ENCODE data around the gene MED26. TPM values are rescaled to one million over a fixed set of nuclear protein-coding genes. Genes with fewer than 3 reads are reported as not detected.

The MED26 gene
- total RNA-seq, 2 experiments from 2014 or later: 11.3 to 11.9 TPM

DNA sequence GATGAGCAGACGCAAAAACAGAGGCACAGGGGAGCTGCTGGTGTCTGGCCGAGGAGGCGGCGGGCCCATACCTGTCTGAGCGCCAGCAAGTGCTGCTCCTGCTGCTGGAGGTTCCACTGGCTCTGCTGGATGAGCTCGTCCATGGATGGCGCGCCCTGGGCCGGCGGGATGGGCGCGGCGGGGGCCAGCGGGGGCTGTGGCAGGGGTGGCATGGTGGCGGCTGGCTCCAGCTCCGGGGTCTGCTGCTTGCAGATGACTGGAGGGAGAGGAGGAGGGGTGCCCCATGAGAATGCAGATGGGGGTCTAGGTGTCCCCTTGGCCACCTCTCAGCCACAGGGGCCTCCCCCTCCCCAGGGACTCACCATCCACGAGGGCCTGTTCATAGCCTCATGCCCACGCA is 92.6 kb downstream of the MED26 start:
- H3K27me3 Mint-ChIP-seq (ENCODE audit: low read depth): no peaks in the 10 kb centered on the region
- H3K27ac Mint-ChIP-seq: no peak overlapping the region
- CTCF ChIA-PET: interaction anchor here (1.2 kb wide), 1 partner anchor 92 kb away, joined by 3 read pairs; no protein-coding TSS in a partner anchor
- H3K36me3 Mint-ChIP-seq (ENCODE audit: low read depth): peaks cover 45% of the 10 kb centered on the region
- DNase-seq: no peak
- H3K4me3 Mint-ChIP-seq: no peak overlapping the region
- H3K9me3 Mint-ChIP-seq: no peaks in the 10 kb centered on the region
- peaks cover 27% of the 10 kb centered on the region for H3K4me1 Mint-ChIP-seq (ENCODE audit: low read depth)
- intact Hi-C loops (cut with micrococcal nuclease): no loop called here

DNA sequence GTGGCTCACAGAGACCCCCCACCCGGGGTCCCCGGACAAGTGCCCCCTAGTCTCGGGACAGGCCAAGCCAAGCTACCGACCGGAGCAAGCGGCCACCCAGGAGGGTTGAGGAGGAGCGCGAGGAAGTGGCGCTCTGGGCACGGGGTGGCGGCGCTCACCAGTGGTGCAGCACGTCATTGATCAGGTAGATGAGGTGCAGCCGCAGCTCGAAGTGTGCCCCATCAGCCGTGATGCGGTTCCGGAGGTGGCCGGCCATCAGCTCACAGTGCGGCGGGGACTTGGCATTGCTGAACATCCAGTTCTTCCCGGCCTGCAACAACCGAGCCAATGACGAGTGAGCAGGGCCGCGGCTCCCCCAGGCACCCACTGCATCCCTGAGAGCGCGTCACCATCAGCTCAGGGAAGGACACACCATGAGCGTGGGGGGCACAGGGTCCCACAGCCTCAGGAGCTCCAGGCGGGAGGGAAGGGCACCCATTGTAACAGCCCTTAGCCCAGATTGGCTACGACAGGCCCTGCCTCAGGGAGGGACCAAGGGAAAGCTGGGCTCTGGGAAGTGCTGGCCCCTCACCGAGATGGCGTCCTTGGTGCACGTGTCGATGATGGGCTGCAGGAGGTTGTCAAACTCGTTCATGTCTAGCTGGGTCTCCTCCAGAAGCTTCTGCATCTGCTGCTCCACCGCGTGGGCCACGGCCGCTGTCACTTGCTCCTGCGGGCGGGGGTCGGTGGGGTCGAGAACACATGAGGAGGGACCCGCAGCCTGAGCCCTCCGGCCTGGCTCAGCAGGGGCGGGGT is 95.4 kb downstream of the MED26 start:
- Mint-ChIP-seq H3K27ac (no peak overlapping the region), H3K9me3 (no peaks in the 10 kb centered on the region), H3K4me1 (ENCODE audit: low read depth) (peaks cover 5% of the 10 kb centered on the region), H3K4me3 (no peak overlapping the region), H3K36me3 (ENCODE audit: low read depth) (peaks cover 35% of the 10 kb centered on the region), H3K27me3 (ENCODE audit: low read depth) (no peaks in the 10 kb centered on the region)
- intact Hi-C loops (cut with micrococcal nuclease): no loop called here
- CTCF ChIA-PET: no interaction called here
- no peak for DNase-seq

DNA sequence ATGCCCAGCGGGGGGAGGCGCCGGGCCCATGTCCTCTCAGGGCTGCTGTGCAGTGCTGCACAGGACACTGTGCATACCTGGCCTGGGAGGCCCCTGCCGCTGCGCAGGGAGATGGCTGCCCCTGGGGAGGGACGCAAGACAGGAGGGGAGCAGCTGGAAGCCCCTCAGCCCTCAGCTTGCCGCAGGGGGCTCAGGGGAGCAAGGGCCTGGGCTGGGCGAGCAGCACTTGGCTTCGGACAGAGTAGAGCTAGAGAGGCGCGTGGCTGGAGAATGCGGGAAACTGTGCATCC is 96.7 kb downstream of the MED26 start:
- H3K4me1 Mint-ChIP-seq (ENCODE audit: low read depth): no peaks in the 10 kb centered on the region
- CTCF ChIA-PET: no interaction called here
- H3K27me3 Mint-ChIP-seq (ENCODE audit: low read depth): no peaks in the 10 kb centered on the region
- H3K36me3 Mint-ChIP-seq (ENCODE audit: low read depth): peaks cover 30% of the 10 kb centered on the region
- no peak for DNase-seq
- intact Hi-C loops (cut with micrococcal nuclease): no loop called here
- no peaks in the 10 kb centered on the region for H3K9me3 Mint-ChIP-seq
- no peak overlapping the region for H3K4me3 Mint-ChIP-seq
- no peak overlapping the region for H3K27ac Mint-ChIP-seq

DNA sequence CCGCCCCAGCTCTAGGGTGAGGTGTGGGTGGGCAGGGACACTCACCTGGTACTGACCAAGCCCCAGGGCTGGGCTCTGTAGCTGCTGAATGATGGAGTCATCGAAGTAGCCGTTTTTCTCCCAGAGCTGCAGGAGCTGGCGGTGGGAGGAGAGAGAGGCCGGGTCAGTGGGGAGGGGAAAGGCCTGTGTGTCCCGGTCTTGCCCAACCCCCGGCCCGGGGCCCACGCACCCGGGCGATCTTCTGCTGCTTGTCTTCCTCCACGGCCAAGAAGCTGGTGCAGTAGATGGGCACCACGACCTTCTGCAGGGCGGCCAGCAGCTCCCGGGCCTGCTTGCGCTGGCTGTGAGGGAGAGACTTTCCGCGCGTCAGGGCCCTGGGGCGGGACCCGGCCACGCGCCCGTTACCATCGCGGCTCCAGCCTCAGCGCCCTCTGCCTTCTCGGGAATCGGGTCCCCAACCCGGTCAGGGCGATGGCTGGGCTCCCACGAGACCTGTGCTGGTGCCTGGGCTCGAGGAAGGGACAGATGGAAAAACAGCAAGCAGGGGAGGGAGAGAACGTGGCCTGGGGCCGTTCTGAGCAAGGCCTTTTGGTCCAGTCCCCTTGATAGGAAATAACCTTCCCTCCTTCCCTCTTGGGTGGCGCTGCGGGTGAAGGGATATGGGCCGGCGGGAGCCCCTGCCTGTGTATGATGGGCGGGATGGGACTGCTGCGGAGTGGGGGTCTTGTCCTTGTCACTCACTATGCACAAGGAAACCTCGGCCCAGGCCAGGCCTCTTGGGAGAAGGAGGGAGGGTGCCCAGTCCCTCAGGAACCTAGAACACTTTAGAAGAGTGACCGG is 97.2 kb downstream of the MED26 start:
- Mint-ChIP-seq H3K36me3 (ENCODE audit: low read depth) (peaks cover 32% of the 10 kb centered on the region), H3K27me3 (ENCODE audit: low read depth) (no peaks in the 10 kb centered on the region)
- CTCF ChIA-PET: no interaction called here

DNA sequence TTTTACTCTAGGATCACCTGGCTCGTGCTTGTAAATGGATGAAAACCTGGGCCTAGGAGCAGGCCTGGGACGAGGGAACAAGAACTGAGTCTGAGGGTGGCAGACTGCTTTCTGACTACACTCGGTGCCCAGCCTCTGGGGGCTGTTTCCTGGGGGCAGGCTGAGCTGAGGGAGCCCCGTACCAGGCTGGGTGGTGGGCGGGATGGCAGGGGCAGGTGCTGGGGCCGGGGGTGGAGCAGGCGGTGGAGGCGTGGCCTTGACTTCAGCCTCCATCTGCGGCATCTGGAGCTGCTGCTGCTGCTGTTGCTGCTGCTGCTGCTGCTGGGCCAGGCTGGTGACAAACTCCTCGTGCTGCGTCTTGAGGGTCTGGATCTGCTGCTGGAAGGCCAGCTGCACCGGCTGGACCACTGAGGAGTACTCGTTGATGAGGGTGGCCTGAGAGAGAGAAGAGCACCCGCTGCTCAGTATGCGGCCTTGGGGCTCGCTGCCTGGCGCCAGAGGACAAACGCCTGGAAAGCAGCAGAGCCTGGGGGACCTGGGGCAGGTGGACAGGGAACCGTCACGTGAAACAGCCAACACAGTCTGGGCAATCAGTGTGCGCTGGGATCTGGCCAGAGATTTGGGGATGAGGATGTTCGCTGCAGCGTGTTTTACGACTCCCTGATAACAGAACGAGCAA is 98.4 kb downstream of the MED26 start:
- Mint-ChIP-seq H3K27me3 (ENCODE audit: low read depth) (no peaks in the 10 kb centered on the region), H3K4me3 (no peak overlapping the region), H3K9me3 (no peaks in the 10 kb centered on the region), H3K36me3 (ENCODE audit: low read depth) (peaks cover 30% of the 10 kb centered on the region), H3K27ac (no peak overlapping the region), H3K4me1 (ENCODE audit: low read depth) (no peaks in the 10 kb centered on the region)
- CTCF ChIA-PET: no interaction called here
- DNase-seq: no peak
- intact Hi-C loops (cut with micrococcal nuclease): no loop called here

More for the DNA sequence above, 97.2 kb downstream of the MED26 start:
- no peak overlapping the region for H3K4me3 Mint-ChIP-seq
- H3K4me1 Mint-ChIP-seq (ENCODE audit: low read depth): no peaks in the 10 kb centered on the region
- no peaks in the 10 kb centered on the region for H3K9me3 Mint-ChIP-seq
- no peak for DNase-seq
- H3K27ac Mint-ChIP-seq: no peak overlapping the region
- intact Hi-C loops (cut with micrococcal nuclease): no loop called here

DNA sequence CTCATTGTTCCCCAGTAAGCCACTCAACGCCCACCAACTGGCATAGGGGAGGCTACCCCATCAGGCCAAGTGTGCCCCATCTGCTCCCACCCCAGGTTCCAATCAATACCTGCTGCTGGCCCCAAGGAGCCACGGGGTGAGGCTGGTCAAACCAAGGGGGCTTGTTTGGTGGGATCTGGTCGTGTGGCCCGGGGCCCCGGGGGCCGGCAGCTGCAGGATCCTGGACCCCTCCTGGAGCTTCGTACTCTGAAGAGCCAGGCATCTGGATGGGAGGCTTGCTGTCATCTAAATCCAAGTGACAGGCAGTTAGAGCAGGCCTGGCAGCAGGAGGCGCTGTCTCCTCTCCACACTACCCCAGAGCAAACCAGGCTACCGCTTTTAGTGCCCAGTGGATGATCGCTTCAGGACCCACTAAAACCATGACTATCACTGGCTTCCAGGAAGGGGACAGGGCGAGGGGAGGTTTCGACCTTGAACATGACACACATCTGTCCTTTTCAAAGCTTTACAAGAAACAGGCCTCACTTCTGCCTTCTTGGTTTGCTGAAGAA is 100.0 kb downstream of the MED26 start:
- Mint-ChIP-seq H3K4me1 (ENCODE audit: low read depth) (no peaks in the 10 kb centered on the region), H3K4me3 (no peak overlapping the region), H3K9me3 (no peaks in the 10 kb centered on the region), H3K27ac (no peak overlapping the region), H3K27me3 (ENCODE audit: low read depth) (no peaks in the 10 kb centered on the region), H3K36me3 (ENCODE audit: low read depth) (peaks cover 38% of the 10 kb centered on the region)
- CTCF ChIA-PET: no interaction called here
- DNase-seq: peak; percentile 57
- intact Hi-C loops (cut with micrococcal nuclease): no loop called here

DNA sequence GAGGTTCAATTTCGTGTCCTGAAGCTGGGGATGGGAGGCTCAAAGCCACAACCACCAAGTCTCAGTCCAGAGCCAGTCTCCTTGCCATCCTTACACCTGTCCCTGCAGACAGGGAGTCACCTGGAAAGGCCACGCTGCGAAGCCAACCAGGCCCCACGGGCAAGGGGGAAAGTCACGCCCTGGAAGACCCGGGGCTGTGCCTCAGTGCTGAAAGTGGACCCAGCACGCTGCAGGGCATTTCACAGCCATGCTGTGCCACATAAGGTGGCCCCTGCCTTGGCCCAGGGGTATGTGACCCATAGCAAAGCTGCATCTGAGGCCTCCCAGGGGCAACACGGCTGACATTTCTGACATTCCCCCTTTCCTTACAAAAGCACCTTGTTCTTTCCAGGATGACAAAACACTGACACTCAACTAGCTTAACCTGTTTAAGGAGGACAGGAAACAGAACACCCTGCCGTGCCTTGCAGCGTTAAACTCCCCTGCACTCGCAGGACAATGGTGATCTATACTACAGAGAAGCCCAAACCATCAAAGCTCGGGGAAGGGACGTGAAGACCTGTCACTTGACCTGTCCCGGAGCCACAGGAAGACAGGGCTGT is 100.6 kb downstream of the MED26 start:
- Mint-ChIP-seq H3K4me1 (ENCODE audit: low read depth) (no peaks in the 10 kb centered on the region), H3K27ac (no peak overlapping the region), H3K36me3 (ENCODE audit: low read depth) (peaks cover 42% of the 10 kb centered on the region), H3K9me3 (no peaks in the 10 kb centered on the region), H3K27me3 (ENCODE audit: low read depth) (no peaks in the 10 kb centered on the region), H3K4me3 (no peak overlapping the region)
- CTCF ChIA-PET: interaction anchor here (0.7 kb wide), 1 partner anchor 151 kb away, joined by 3 read pairs; no protein-coding TSS in a partner anchor
- intact Hi-C loops (cut with micrococcal nuclease): no loop called here
- DNase-seq: no peak

DNA sequence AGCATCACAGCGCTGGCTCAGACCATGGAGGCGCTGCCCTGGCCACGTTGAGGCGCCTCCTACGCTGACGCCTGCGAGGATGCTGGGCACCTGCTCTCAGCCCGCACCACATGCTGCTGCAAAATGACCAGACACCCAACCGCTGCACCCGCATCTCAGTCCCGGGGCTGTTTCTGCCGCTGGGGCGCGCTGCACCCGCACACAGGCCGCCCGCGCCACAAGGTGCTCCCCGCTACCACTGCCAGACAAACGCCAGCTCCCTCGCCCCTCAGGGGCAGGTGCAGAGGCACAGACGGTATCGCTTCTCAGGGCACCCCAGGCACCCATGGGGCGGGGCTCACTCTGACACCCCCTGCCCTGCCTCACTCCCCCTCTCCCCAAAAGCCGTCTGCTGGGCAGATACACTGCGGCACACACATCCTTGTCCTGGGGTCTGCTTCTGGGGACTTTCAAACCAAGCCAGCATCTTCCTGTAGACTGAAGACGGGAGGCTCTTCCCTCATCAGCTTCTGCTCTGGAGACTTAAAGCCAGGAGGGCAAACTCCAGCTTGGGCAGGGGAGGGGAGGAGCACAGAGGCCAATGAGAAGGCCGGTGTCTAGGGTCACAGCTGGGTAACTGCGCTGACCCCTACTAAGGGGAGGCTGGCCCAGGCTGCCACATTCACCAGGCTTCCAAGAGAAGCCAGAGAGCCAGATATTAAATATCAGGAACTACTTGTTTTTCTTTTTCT is 102.1 kb downstream of the MED26 start:
- Mint-ChIP-seq H3K9me3 (no peaks in the 10 kb centered on the region), H3K27ac (no peak overlapping the region), H3K36me3 (ENCODE audit: low read depth) (peaks cover 31% of the 10 kb centered on the region), H3K4me1 (ENCODE audit: low read depth) (no peaks in the 10 kb centered on the region), H3K4me3 (no peak overlapping the region), H3K27me3 (ENCODE audit: low read depth) (no peaks in the 10 kb centered on the region)
- CTCF ChIA-PET: no interaction called here
- DNase-seq: no peak
- intact Hi-C loops (cut with micrococcal nuclease): no loop called here

DNA sequence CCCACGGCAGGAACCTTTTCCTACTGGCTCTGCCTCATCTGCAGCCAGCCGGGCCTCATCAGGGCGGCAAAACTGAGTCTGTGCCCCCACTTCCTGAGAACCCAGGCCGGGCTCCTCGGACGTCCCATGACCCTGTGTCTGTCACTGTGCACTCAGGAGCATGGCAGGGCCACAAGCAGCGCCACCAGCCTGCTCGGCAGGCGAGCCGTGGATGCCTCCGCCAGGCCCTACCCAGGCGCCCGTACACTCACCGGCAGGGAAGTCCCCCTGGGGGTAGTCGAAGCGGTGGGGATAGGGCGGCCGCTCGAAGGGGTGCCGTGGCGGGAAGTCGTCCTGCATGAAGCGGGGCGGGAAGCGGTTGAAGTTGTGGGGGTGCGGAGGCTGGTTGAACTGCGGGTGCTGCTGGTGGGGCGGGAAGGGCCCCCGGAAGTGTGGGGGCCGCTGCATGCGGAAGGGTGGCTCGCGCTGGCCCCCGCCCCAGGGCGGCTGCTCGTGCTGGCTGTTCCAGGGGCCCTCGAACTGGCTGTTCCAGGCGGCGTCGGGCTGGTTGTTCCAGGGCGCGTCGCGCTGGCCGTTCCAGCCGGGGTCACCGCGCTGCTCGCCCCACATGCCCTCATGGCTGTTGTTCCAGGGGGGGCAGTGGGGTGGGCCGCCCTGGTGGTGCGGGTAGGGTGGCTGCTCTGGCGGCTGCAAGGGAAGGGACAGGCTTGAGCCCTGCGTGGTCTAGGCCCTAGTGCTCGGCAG is 102.8 kb downstream of the MED26 start:
- H3K27ac Mint-ChIP-seq: no peak overlapping the region
- H3K27me3 Mint-ChIP-seq (ENCODE audit: low read depth): no peaks in the 10 kb centered on the region
- H3K36me3 Mint-ChIP-seq (ENCODE audit: low read depth): peaks cover 36% of the 10 kb centered on the region
- CTCF ChIA-PET: no interaction called here
- no peak for DNase-seq
- no peaks in the 10 kb centered on the region for H3K9me3 Mint-ChIP-seq
- no peak overlapping the region for H3K4me3 Mint-ChIP-seq
- no peaks in the 10 kb centered on the region for H3K4me1 Mint-ChIP-seq (ENCODE audit: low read depth)
- intact Hi-C loops (cut with micrococcal nuclease): no loop called here

Measured in activated naive CD4-positive, alpha-beta T cell treated with anti-CD3 and anti-CD28 coated beads for 36 hours (primary cell).